ENCODE measurements around the gene TOP3A. TPM values are rescaled to one million over a fixed set of nuclear protein-coding genes. Genes with fewer than 3 reads are reported as not detected.

The TOP3A gene
- total RNA-seq, 1 donor from 2014 or later = 70.7 TPM

DNA sequence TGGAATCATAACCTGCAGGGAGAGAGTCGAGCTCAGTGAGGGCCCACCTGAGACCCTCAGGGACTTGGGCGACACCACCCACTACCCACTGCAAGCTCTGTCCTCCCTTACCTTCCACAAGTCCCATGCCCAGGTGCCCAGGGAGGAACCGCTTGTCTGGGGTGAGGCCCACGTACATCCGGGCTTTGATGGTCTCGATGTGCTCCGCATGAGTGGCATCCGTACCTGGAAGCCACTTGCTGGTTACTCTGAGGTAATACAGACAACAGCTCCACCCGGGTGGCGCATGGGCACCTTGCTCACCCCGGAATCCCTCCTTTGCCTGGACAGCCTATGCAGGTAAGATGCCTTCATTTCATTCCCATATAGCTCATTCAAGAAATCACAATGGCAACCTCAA lies 29.5 kb downstream of the TOP3A start:
- DNase-seq (ENCODE audit: low spot score) = no peak
- peaks cover 78% of the 10 kb centered on the region for H3K36me3 Mint-ChIP-seq (ENCODE audit: low read depth)
- no peak overlapping the region for H3K27ac Mint-ChIP-seq
- H3K27me3 Mint-ChIP-seq (ENCODE audit: low read depth) = no peaks in the 10 kb centered on the region
- no peak overlapping the region for H3K4me3 Mint-ChIP-seq (ENCODE audit: low read depth)
- intact Hi-C loops (cut with micrococcal nuclease) = no loop called here
- H3K4me1 Mint-ChIP-seq (ENCODE audit: low read depth) = no peaks in the 10 kb centered on the region
- H3K9me3 Mint-ChIP-seq = no peaks in the 10 kb centered on the region

- Mint-ChIP-seq H3K27ac (no peak overlapping the region), H3K36me3 (ENCODE audit: low read depth) (peaks cover 69% of the 10 kb centered on the region)
- intact Hi-C loops (cut with micrococcal nuclease) = no loop called here
These were observed 33.0 kb downstream of the TOP3A start for GRCh38 chr17:18281788-18282187.

GRCh38 chr17:18280766-18281371 lies 33.9 kb downstream of the TOP3A start:
- H3K27ac Mint-ChIP-seq = no peak overlapping the region
- intact Hi-C loops (cut with micrococcal nuclease) = no loop called here
- no peak overlapping the region for H3K4me3 Mint-ChIP-seq (ENCODE audit: low read depth)
- H3K27me3 Mint-ChIP-seq (ENCODE audit: low read depth) = no peaks in the 10 kb centered on the region
- no peaks in the 10 kb centered on the region for H3K4me1 Mint-ChIP-seq (ENCODE audit: low read depth)
- no peak for DNase-seq (ENCODE audit: low spot score)
- H3K36me3 Mint-ChIP-seq (ENCODE audit: low read depth) = peaks cover 70% of the 10 kb centered on the region
- H3K9me3 Mint-ChIP-seq = no peaks in the 10 kb centered on the region

More at GRCh38 chr17:18281788-18282187, 33.0 kb downstream of the TOP3A start:
- no peaks in the 10 kb centered on the region for H3K4me1 Mint-ChIP-seq (ENCODE audit: low read depth)
- H3K9me3 Mint-ChIP-seq = no peaks in the 10 kb centered on the region
- no peaks in the 10 kb centered on the region for H3K27me3 Mint-ChIP-seq (ENCODE audit: low read depth)
- H3K4me3 Mint-ChIP-seq (ENCODE audit: low read depth) = no peak overlapping the region
- no peak for DNase-seq (ENCODE audit: low spot score)

DNA sequence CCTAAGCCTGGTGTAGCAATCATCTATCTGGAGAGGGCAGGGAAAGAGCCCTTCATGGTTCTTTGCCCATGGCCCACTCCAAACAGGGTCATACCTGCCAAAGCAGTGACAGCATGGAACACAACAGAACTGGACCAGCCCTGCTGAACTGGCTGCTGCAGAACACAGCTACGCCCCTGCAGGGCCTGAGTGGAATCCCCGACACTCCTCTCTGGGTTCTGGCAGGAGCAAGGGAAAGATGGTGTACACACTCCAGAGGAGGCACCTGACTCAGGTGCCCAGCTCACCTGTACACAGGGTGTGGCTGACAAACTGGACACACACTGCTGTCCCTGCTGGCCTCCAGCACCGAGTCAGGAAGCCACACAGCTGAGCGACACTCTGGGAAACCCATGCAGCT lies 34.5 kb downstream of the TOP3A start:
- no peak overlapping the region for H3K4me3 Mint-ChIP-seq (ENCODE audit: low read depth)
- intact Hi-C loops (cut with micrococcal nuclease) = no loop called here
- no peaks in the 10 kb centered on the region for H3K9me3 Mint-ChIP-seq
- no peak overlapping the region for H3K27ac Mint-ChIP-seq
- no peaks in the 10 kb centered on the region for H3K27me3 Mint-ChIP-seq (ENCODE audit: low read depth)
- peaks cover 65% of the 10 kb centered on the region for H3K36me3 Mint-ChIP-seq (ENCODE audit: low read depth)
- H3K4me1 Mint-ChIP-seq (ENCODE audit: low read depth) = no peaks in the 10 kb centered on the region
- no peak for DNase-seq (ENCODE audit: low spot score)

- no peaks in the 10 kb centered on the region for H3K27me3 Mint-ChIP-seq (ENCODE audit: low read depth)
- no peak overlapping the region for H3K27ac Mint-ChIP-seq
- H3K4me3 Mint-ChIP-seq (ENCODE audit: low read depth) = no peak overlapping the region
- intact Hi-C loops (cut with micrococcal nuclease) = no loop called here
- no peaks in the 10 kb centered on the region for H3K9me3 Mint-ChIP-seq
- no peak for DNase-seq (ENCODE audit: low spot score)
- no peaks in the 10 kb centered on the region for H3K4me1 Mint-ChIP-seq (ENCODE audit: low read depth)
- peaks cover 58% of the 10 kb centered on the region for H3K36me3 Mint-ChIP-seq (ENCODE audit: low read depth)
These were observed 35.9 kb downstream of the TOP3A start for GRCh38 chr17:18278867-18279266.

DNA sequence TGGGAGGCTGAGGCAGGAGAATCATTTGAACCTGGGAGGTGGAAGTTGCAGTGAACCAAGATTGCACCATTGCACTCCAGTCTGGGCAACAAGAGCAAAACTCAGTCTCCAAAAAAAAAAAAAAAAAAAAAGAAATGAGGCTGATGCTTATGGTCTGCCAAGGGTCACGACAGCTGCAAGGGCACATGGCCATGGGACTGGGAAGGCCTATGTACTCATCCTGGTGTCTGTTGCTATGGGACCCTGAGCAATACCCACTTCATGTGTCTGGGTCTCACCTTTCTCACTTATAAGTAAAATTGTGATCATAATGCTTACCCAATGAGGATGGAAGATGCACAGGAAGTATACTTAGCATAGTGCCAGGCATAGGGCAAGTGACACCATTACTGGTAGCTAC lies 37.7 kb downstream of the TOP3A start:
- no peak overlapping the region for H3K4me3 Mint-ChIP-seq (ENCODE audit: low read depth)
- no peaks in the 10 kb centered on the region for H3K4me1 Mint-ChIP-seq (ENCODE audit: low read depth)
- no peaks in the 10 kb centered on the region for H3K9me3 Mint-ChIP-seq
- H3K36me3 Mint-ChIP-seq (ENCODE audit: low read depth) = peaks cover 49% of the 10 kb centered on the region
- no peak for DNase-seq (ENCODE audit: low spot score)
- no peaks in the 10 kb centered on the region for H3K27me3 Mint-ChIP-seq (ENCODE audit: low read depth)
- H3K27ac Mint-ChIP-seq = no peak overlapping the region
- intact Hi-C loops (cut with micrococcal nuclease) = no loop called here

DNA sequence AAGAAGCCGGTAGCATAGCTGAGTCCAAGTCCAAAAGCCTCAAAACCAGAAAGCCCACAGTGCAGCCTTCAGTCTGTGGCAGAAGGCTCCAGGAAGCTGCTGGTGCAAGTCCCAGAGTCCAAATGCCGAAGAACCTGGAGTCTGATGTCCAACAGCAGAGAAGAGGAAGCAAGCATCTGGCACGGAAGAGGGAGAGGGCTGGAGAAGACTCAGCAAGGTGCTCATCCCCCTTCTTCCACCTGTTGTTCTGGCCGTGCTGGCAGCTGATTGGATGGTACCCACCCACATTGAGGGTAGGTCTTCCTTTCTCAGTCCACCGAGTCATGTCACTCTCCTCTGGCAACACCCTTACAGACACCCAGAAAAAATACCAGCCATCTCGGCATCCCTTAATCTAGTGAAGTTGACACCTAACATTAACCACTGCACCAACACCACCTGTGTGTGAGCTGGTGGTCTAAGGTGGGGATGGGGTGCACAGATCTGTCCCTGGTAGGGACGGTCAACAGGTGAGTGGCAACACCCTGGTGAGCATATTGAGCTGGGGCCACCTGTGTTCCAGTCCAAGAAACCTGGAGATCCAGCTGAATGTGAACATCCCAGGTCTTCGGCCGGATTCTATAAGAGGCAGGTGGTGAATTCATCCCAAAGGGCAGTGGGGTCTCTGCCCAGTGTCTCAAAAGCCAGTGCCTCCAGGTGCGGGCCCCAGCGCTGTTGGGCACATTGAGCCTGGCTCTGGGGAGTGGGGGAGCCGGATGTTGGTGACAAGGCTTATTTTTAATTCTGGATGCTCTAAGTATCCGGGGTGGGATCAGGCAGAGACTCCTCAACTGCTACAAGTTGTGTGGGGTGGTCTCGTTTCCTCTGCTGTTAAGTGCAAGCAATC lies 44.5 kb downstream of the TOP3A start:
- Mint-ChIP-seq H3K27ac (no peak overlapping the region), H3K9me3 (no peaks in the 10 kb centered on the region), H3K36me3 (ENCODE audit: low read depth) (peaks cover 20% of the 10 kb centered on the region), H3K27me3 (ENCODE audit: low read depth) (no peaks in the 10 kb centered on the region), H3K4me1 (ENCODE audit: low read depth) (peaks cover 3% of the 10 kb centered on the region), H3K4me3 (ENCODE audit: low read depth) (no peak overlapping the region)
- intact Hi-C loops (cut with micrococcal nuclease) = no loop called here
- no peak for DNase-seq (ENCODE audit: low spot score)

GRCh38 chr17:18267927-18268711 lies 46.7 kb downstream of the TOP3A start:
- H3K27ac Mint-ChIP-seq = no peak overlapping the region
- intact Hi-C loops (cut with micrococcal nuclease) = no loop called here
- no peaks in the 10 kb centered on the region for H3K9me3 Mint-ChIP-seq
- peaks cover 16% of the 10 kb centered on the region for H3K36me3 Mint-ChIP-seq (ENCODE audit: low read depth)
- H3K4me1 Mint-ChIP-seq (ENCODE audit: low read depth) = peaks cover 3% of the 10 kb centered on the region
- no peaks in the 10 kb centered on the region for H3K27me3 Mint-ChIP-seq (ENCODE audit: low read depth)
- DNase-seq (ENCODE audit: low spot score) = no peak
- no peak overlapping the region for H3K4me3 Mint-ChIP-seq (ENCODE audit: low read depth)

- Mint-ChIP-seq H3K36me3 (ENCODE audit: low read depth) (peaks cover 14% of the 10 kb centered on the region), H3K4me3 (ENCODE audit: low read depth) (no peak overlapping the region), H3K9me3 (no peaks in the 10 kb centered on the region), H3K27me3 (ENCODE audit: low read depth) (no peaks in the 10 kb centered on the region), H3K4me1 (ENCODE audit: low read depth) (peaks cover 3% of the 10 kb centered on the region), H3K27ac (no peak overlapping the region)
- no peak for DNase-seq (ENCODE audit: low spot score)
- intact Hi-C loops (cut with micrococcal nuclease) = no loop called here
These were observed 47.4 kb downstream of the TOP3A start for GRCh38 chr17:18267366-18267765.

- DNase-seq (ENCODE audit: low spot score) = no peak
- no peaks in the 10 kb centered on the region for H3K9me3 Mint-ChIP-seq
- H3K27ac Mint-ChIP-seq = no peak overlapping the region
- no peaks in the 10 kb centered on the region for H3K27me3 Mint-ChIP-seq (ENCODE audit: low read depth)
- H3K4me1 Mint-ChIP-seq (ENCODE audit: low read depth) = peaks cover 17% of the 10 kb centered on the region
- H3K36me3 Mint-ChIP-seq (ENCODE audit: low read depth) = peaks cover 4% of the 10 kb centered on the region
- H3K4me3 Mint-ChIP-seq (ENCODE audit: low read depth) = no peak overlapping the region
- intact Hi-C loops (cut with micrococcal nuclease) = no loop called here
These were observed 50.7 kb downstream of the TOP3A start for GRCh38 chr17:18263885-18264682.

DNA sequence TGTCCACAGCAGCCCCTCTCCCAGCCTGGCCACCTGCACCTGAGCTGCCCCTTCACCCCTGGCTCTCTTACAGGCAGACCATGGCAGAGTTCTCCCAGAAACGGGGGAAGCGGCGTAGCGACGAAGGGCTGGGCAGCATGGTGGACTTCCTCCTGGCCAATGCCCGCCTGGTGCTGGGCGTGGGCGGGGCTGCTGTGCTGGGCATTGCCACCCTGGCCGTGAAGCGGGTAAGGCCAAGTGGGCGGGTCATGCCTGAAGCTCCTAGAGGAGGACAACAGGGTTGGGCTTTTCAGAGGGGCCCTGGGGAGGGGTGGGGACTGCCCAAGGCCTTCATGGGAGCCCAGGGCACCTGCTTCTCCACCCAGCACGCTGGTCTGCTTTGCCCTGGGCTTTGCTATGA lies 52.2 kb downstream of the TOP3A start:
- Mint-ChIP-seq H3K27ac (no peak overlapping the region), H3K4me1 (ENCODE audit: low read depth) (peaks cover 20% of the 10 kb centered on the region), H3K36me3 (ENCODE audit: low read depth) (peaks cover 8% of the 10 kb centered on the region), H3K4me3 (ENCODE audit: low read depth) (no peak overlapping the region), H3K27me3 (ENCODE audit: low read depth) (no peaks in the 10 kb centered on the region), H3K9me3 (no peaks in the 10 kb centered on the region)
- no peak for DNase-seq (ENCODE audit: low spot score)
- intact Hi-C loops (cut with micrococcal nuclease) = no loop called here

- peaks cover 23% of the 10 kb centered on the region for H3K4me1 Mint-ChIP-seq (ENCODE audit: low read depth)
- H3K27ac Mint-ChIP-seq = no peak overlapping the region
- DNase-seq (ENCODE audit: low spot score) = no peak
- H3K36me3 Mint-ChIP-seq (ENCODE audit: low read depth) = peaks cover 11% of the 10 kb centered on the region
- intact Hi-C loops (cut with micrococcal nuclease) = no loop called here
- no peaks in the 10 kb centered on the region for H3K9me3 Mint-ChIP-seq
- no peaks in the 10 kb centered on the region for H3K27me3 Mint-ChIP-seq (ENCODE audit: low read depth)
- H3K4me3 Mint-ChIP-seq (ENCODE audit: low read depth) = peak overlapping the region; percentile 82
These were observed 52.7 kb downstream of the TOP3A start for GRCh38 chr17:18262111-18262510.
